ENCODE measurements around the gene MYBPC2.

DNA sequence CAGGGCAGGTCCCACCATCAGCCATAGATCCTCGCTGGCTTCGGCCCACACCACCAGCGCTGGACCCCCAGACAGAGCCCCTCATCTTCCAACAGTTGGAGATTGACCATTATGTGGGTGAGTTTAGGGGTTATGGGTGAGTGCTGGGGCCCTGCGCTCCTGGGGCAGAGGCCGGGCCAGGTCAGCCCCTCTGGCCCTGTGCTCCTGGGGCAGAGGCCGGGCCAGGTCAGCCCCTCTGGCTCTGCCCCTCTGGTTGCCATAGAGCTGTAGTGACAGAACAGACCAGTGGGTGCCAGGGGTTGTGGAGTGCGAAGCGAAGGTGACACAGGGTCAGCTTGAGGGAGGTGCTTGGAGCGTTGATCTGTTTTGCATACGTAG, 33.3 kb upstream of the MYBPC2 start:
- TF ChIP-seq CTCF (IDR thresholded peaks at IDR 0.05; ENCODE audit: extremely low read depth in 1 of 2, insufficient read depth in 1 of 2, low read depth in 1 of 2, low read length in 2 of 2) (no peak), EZH2 (IDR thresholded peaks at IDR 0.05; ENCODE audit: borderline replicate concordance, low read depth, low read length, severe bottlenecking) (no peak), JUN (IDR thresholded peaks at IDR 0.05; ENCODE audit: borderline replicate concordance, insufficient read depth, insufficient read length, low read depth) (no peak), POLR2A (IDR thresholded peaks at IDR 0.05; ENCODE audit: low read depth, low read length) (no peak)
